Neural crest cell (in vitro differentiated cells): ENCODE data around the gene GPER1. TPM values are rescaled to one million over a fixed set of nuclear protein-coding genes. Genes with fewer than 3 reads are reported as not detected.

Experiments
- DNase-seq: peaks from one replicate; pipeline ENCODE4 v3.0.0; 2021; ENCODE audit warnings: low read depth, mixed read lengths, low spot score
- H3K27ac Mint-ChIP-seq: one replicate; pipeline ENCODE4 v1.8.0; 2021; ENCODE audit warnings: mild to moderate bottlenecking, mixed read lengths; ENCODE audit not compliant: unreplicated experiment
- H3K27me3 Mint-ChIP-seq: 2 replicates; pipeline ENCODE4 v1.8.0; 2021; ENCODE audit warnings: low read depth, mild to moderate bottlenecking, mixed read lengths
- H3K36me3 Mint-ChIP-seq: 2 replicates; pipeline ENCODE4 v1.8.0; 2021; ENCODE audit warnings: low read depth, mild to moderate bottlenecking, mixed read lengths
- H3K4me1 Mint-ChIP-seq: 2 replicates; pipeline ENCODE4 v1.8.0; 2021; ENCODE audit warnings: mixed read lengths
- H3K4me3 Mint-ChIP-seq: one replicate; pipeline ENCODE4 v1.8.0; 2021; ENCODE audit warnings: mild to moderate bottlenecking, mixed read lengths
- H3K9me3 Mint-ChIP-seq: 2 replicates; pipeline ENCODE4 v1.8.0; 2021; ENCODE audit warnings: mixed read lengths
- total RNA-seq: library from RNA; stranded (reverse); gene quantifications from 2 replicates; pipeline ENCODE4 v1.2.1, GENCODE V29; 2021
- TF ChIP-seq, protein P1 (sequence below): fragments of 200-600 bp; sonication (generic); conservative IDR thresholded peaks from 2 replicates; pipeline ENCODE4 v1.5.0; 2021; ENCODE audit warnings: antibody characterized with exemption, mild to moderate bottlenecking

The GPER1 gene
- total RNA-seq, 1 donor from 2014 or later, result 0.91 TPM

DNA sequence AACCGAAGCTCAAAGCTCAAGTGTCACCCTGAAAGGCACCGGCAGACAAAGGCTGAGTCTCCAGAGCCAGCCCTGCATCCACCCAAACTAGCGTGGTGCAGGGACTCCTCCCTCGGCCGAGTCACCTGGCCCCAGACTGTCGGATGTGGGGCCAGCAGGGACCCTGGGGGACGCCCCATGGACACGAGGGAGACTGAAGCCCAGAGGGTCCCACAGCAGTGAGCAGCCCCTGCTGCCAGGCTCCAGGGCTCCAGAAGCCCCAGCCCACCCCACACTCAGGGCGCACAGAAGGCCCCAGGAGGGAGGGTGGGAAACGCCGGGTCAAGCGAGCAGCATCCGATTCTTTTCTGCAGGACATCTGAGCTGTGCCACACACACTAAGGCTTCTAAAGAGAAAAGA is 23.3 kb upstream of the GPER1 start:
- H3K27me3 Mint-ChIP-seq, result peaks cover 10% of the 10 kb centered on the region

DNA sequence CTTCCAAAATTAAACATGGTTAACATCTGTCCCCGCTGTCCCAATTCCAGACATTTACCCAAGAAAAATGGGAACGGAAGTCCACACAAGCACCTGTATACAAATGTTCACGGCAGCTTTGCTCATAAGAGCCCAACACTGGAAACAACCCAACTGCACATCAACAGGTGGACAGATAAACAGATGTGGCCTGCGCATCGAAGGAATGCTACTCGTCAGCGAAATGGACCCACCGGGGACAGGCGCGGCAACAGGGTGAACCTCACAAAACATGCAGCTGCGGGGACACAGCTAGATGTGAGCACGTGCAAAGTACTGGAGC is 22.7 kb upstream of the GPER1 start:
- no peak for DNase-seq
- Mint-ChIP-seq H3K27ac (no peak overlapping the region), H3K4me1 (peaks cover 4% of the 10 kb centered on the region), H3K27me3 (peaks cover 10% of the 10 kb centered on the region), H3K4me3 (no peak overlapping the region), H3K9me3 (no peaks in the 10 kb centered on the region), H3K36me3 (no peaks in the 10 kb centered on the region)
- TF ChIP-seq, protein P1, sequence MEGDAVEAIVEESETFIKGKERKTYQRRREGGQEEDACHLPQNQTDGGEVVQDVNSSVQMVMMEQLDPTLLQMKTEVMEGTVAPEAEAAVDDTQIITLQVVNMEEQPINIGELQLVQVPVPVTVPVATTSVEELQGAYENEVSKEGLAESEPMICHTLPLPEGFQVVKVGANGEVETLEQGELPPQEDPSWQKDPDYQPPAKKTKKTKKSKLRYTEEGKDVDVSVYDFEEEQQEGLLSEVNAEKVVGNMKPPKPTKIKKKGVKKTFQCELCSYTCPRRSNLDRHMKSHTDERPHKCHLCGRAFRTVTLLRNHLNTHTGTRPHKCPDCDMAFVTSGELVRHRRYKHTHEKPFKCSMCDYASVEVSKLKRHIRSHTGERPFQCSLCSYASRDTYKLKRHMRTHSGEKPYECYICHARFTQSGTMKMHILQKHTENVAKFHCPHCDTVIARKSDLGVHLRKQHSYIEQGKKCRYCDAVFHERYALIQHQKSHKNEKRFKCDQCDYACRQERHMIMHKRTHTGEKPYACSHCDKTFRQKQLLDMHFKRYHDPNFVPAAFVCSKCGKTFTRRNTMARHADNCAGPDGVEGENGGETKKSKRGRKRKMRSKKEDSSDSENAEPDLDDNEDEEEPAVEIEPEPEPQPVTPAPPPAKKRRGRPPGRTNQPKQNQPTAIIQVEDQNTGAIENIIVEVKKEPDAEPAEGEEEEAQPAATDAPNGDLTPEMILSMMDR, result no peak

More for the DNA sequence above, 23.3 kb upstream of the GPER1 start:
- Mint-ChIP-seq H3K4me1 (peaks cover 4% of the 10 kb centered on the region), H3K36me3 (no peaks in the 10 kb centered on the region), H3K9me3 (no peaks in the 10 kb centered on the region), H3K27ac (no peak overlapping the region), H3K4me3 (no peak overlapping the region)
- TF ChIP-seq, protein P1, result no peak
- no peak for DNase-seq

DNA sequence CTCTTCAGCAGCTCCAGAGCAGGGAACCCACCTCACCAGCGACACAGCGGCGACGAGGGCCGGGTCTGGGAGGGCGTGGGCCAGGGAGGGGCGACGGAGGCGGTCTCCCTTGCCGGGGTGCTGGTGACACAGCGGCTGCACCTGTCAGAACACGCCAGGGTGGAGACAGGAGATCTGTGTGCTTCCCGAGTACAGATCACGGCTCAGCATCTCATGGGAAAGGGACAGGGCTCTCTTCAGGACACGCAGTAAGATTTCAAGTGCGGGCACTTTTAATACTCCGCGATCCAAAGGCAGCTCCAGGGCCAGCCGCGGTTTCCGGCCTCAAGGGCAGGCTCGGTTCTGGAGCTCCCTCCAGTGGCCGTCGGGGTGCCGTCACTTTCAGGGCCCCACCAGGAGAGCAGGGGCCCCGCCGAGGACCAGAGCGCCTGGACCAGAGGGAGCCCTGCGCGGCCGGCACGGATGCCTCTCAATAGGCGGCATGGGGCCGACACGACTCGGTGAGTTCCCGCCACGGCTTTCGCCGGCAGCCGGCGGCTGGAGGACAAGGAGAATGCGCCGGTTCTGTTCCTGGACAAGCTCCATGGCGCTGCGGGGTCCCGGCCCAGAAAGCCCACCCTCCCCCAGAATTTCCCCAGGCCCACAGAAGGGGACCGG is 22.2 kb upstream of the GPER1 start:
- no peaks in the 10 kb centered on the region for H3K36me3 Mint-ChIP-seq
- DNase-seq, result peak; percentile 84
- H3K27ac Mint-ChIP-seq, result no peak overlapping the region
- TF ChIP-seq, protein P1, result peak; percentile 87
- no peak overlapping the region for H3K4me3 Mint-ChIP-seq
- H3K9me3 Mint-ChIP-seq, result no peaks in the 10 kb centered on the region
- H3K4me1 Mint-ChIP-seq, result peaks cover 4% of the 10 kb centered on the region
- H3K27me3 Mint-ChIP-seq, result peaks cover 10% of the 10 kb centered on the region

DNA sequence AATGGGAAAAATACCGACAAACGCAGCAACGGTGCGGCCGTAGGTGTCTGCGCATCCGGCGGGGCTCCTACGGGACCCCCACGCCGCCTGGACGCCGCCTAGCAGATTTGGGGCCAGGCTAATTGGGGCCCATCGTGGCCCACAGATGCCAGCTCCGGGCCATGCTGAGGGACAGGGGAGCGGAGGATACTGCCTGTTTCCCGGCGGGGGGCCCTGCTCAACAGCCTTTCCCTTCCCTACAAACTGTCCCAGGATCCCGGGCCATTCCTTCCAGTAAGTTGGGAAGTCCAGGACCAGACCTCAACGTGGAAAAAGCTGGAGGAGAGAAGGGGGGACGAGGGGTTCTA is 21.7 kb upstream of the GPER1 start:
- Mint-ChIP-seq H3K9me3 (no peaks in the 10 kb centered on the region), H3K4me1 (peaks cover 4% of the 10 kb centered on the region), H3K27ac (no peak overlapping the region), H3K27me3 (peaks cover 6% of the 10 kb centered on the region), H3K36me3 (no peaks in the 10 kb centered on the region), H3K4me3 (no peak overlapping the region)
- TF ChIP-seq, protein P1, result no peak
- DNase-seq, result no peak

DNA sequence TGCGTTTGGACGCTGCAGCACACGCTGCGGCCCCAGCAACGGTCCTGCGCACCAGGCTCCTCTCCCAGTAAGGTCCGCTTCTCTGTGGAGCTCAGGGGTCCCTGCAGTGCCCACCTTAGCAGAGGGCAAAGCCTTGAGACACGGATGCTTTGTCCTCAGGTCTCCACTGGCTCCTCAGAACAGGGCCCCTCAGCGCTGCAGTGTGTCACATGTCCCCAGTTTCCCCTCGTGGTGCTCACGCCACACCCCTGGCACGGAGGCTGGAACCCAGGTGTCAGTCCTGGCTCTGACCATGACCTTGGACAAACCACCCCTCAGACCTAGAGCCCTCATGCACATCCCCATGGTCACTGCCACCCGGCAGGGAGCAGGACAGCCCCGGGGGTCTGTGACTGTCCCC is 19.9 kb upstream of the GPER1 start:
- H3K27ac Mint-ChIP-seq, result no peak overlapping the region
- DNase-seq, result no peak
- TF ChIP-seq, protein P1, result no peak
- no peak overlapping the region for H3K4me3 Mint-ChIP-seq
- H3K4me1 Mint-ChIP-seq, result peaks cover 6% of the 10 kb centered on the region
- H3K27me3 Mint-ChIP-seq, result no peaks in the 10 kb centered on the region
- H3K9me3 Mint-ChIP-seq, result no peaks in the 10 kb centered on the region
- H3K36me3 Mint-ChIP-seq, result no peaks in the 10 kb centered on the region
